ENCODE results near the gene INSYN2A.
A peak's percentile ranks its signal among the peaks of the same experiment; 100 is the strongest.

INSYN2A gene

DNA sequence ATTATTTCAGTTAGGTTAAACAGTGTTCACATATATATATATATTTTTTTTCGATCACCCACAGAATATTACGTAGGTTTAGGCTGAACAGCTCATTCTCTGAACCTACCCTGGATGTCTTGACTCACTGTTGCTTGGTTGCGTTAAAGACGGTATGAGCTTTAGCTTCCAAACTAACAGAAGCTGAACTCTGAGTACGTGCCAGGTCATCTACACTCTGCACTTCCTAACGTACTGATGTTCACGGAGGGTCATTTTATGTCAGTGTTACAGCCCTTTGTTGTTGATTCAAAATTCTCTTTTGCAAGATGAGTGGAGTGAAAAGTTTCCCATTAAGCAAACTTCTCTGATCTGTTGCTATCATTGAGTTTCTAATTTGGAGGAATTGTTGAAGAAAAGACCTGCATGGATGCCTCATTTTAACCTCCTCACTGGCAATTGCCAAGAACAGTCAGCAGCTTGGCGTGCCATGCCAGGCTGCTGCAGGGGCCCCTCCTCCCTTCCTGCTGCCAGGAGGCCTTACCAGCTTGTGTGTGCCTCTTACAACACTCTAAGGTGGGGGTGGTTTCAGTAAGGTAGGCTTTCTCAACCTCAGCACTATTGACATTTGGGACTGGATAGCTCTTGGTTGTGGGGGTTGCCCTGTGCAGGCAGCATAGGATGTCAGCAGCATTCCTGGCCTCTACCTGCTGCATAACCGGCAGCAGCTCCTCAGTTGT, 44.3 kb downstream of the INSYN2A start:
- DNase-seq (ENCODE audit: low read depth), result peak; percentile 14

DNA sequence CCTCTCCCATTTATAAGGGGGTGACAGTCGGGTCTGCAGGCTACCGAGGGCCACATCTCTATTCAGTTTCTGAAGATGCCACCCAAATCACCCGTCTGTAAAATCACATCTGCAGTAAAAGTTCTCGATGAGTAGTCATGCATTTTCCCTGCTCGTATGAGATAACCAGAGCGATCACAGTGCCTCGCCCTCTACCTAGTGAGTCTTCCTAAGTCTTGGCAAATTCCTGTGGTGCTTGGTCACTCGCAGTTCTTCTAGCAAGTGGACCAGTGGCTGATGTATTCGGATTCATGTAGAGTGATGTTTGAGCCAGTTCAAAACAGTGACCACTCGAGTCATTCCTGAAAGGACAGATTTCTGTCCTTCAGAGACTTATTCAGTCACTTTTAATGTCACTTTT, 44.9 kb downstream of the INSYN2A start:
- no peak for DNase-seq (ENCODE audit: low read depth)

DNA sequence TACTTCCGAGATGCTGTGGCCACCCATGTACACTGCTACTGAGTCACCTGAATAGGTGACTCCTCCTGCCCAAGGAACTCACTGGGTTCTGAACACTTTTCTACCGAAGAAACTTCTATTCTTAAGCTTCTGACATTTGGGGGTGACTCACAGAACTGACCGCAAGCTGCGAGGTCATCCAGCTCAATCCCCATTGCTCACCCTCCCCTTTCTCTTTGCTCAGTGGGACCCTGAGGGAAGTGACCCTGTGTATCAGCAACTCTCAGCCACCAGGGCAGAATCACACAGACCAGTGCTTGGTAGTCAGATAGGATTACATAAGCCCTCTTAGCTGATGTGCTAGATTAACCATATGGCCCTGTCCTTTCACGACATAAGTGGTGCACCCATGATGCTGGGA, 46.3 kb downstream of the INSYN2A start:
- DNase-seq (ENCODE audit: low read depth), result no peak

DNA sequence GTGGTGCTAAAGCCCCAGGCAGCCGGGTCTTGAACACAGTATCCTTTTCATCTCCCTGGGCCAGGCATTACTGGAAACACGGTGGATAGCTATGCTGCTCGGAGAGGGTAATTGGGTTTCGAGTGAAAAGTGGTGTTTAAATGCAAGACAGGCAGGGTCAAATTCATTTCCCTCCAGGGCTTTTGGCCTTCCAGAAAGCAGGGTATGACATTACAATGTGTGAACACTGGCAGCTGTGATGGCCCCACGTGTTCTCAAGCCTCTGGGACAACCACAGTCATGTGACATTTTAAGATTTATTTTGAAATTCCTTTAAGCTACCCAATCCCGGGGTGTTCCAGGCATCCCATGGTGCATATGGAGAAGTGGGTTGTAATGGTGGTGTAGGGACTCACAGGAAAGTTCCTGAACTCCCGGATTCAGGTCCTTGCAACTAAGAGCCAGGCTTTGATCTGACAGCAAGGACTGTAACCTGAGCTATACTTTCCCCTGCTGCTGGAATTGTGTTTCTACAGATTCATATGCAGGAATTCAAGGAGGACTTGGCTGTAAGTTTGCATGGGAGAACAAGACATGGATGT, 46.8 kb downstream of the INSYN2A start:
- peak; percentile 32 for DNase-seq (ENCODE audit: low read depth)

DNA sequence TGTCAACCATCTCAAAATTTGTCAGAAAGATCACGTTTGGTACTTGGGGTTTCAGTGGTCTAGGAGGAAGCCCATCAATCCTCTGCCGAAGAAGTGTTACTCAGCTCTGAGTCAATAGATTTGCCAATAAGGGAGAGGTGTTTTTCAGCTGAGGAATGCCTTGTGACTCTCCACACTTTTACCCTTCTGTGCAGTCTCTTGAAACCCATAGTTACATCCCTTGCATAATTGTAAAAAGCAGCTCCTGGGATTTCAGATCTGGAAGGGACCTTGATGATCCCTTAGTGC, 47.5 kb downstream of the INSYN2A start:
- peak; percentile 51 for DNase-seq (ENCODE audit: low read depth)

DNA sequence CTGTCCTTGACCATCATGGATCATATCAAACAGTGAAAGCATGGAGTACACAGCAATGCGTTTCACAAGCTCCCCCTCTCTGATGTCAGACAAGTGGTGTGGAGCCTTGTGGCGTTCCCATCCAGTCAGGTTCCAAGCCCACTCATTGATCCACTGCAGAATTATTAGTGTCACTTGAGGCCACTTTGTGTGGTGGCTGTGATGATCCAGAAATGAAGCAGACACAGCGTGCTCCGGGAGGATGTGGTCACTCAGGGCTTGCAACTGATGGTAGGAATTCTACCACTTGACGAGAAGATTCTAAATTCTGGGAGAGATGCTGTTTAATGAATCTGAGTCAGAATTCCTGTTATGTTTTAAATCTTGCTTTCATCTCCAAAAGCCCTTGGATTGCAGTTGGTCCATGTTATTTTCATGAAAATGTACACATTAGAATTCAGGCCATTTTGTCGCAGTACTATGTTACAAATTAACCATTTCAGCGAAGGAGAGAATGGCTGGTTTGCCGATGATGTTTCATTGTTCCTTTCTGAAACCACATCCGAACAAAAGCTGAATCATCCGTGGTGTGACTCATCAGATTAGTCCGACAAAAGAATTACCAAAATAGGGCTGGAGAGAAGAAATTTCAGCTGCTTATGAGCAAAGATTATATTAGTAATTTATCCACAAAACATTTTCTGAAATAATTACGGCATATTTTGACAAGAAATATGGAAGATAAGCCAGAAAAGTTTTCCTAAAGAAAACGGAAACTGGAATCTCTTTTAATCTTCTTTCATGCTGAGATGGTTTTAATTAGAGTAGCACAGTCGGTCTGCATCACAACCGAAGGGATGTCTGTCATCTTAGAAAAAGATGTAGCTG, 48.1 kb downstream of the INSYN2A start:
- DNase-seq (ENCODE audit: low read depth), result peak; percentile 65

DNA sequence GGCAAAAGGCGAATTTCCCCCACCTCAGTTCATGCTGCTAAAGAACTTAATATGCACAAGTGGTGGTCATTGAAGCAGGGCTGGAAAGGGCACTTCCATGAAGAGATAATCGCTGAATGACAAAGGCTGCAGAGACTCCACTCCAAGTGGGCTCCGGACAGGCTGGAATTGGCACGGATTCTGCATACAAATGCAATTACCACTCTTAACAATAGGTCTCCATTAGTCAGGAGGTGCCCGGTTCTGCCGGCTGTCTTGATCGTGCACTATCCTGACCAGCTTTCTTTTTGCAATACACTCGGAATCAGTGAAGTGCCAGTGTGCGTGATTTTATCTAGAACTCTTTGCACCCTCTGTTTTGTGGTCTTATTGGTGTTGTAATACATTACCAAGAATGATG, 49.7 kb downstream of the INSYN2A start:
- no peak for DNase-seq (ENCODE audit: low read depth)
